ENCODE results near the gene TP53RK. TPM values are rescaled to one million over a fixed set of nuclear protein-coding genes. Genes with fewer than 3 reads are reported as not detected.

Gene TP53RK
- total and polyA plus RNA-seq, 2 donors from 2014 or later: 9.3 to 11.0 TPM

- DNase-seq: no peak
- H3K9me3 ChIP-seq (ENCODE audit: control insufficient read depth in 2 of 3, insufficient read depth in 1 of 3, low read length in 3 of 3): peaks cover 0 to 7% (median 0%) of the 10 kb centered on the region in 3 donors
- no peak overlapping the region for H3K27ac ChIP-seq (ENCODE audit: low read depth in 2 of 2, low read length in 2 of 2)
- TF ChIP-seq CTCF (IDR thresholded peaks at IDR 0.05; ENCODE audit: borderline replicate concordance, extremely low read depth, insufficient read depth): no peak
- no peaks in the 10 kb centered on the region for H3K4me1 ChIP-seq (ENCODE audit: control insufficient read depth in 2 of 3, insufficient read depth in 2 of 3, low read depth in 1 of 3, low read length in 3 of 3)
- no peak overlapping the region for H3K9ac ChIP-seq (ENCODE audit: low read length in 3 of 3)
- no peaks in the 10 kb centered on the region for H3K27me3 ChIP-seq (ENCODE audit: control insufficient read depth, insufficient read depth, low read length)
- intact Hi-C loops (cut with DNase I): no loop called here
- no peak overlapping the region for H3K4me3 ChIP-seq (ENCODE audit: low read length in 3 of 3)
- no peak for FAIRE-seq
- H3K36me3 ChIP-seq (ENCODE audit: control insufficient read depth in 2 of 3, insufficient read depth in 3 of 3, low read length in 3 of 3): no peaks in the 10 kb centered on the region
Measured at GRCh38 chr20:46702447-46703203, 13.4 kb upstream of the TP53RK start.

GRCh38 chr20:46701986-46702385 is 12.7 kb upstream of the TP53RK start:
- DNase-seq (no peak), FAIRE-seq (no peak)
- TF ChIP-seq CTCF (IDR thresholded peaks at IDR 0.05; ENCODE audit: borderline replicate concordance, extremely low read depth, insufficient read depth): no peak
- no peaks in the 10 kb centered on the region for H3K36me3 ChIP-seq (ENCODE audit: control insufficient read depth in 2 of 3, insufficient read depth in 3 of 3, low read length in 3 of 3)
- H3K4me3 ChIP-seq (ENCODE audit: low read length in 3 of 3): no peak overlapping the region
- intact Hi-C loops (cut with DNase I): no loop called here
- H3K27ac ChIP-seq (ENCODE audit: low read depth in 2 of 2, low read length in 2 of 2): no peak overlapping the region
- H3K9ac ChIP-seq (ENCODE audit: low read length in 3 of 3): no peak overlapping the region
- H3K27me3 ChIP-seq (ENCODE audit: control insufficient read depth, insufficient read depth, low read length): no peaks in the 10 kb centered on the region
- H3K9me3 ChIP-seq (ENCODE audit: control insufficient read depth in 2 of 3, insufficient read depth in 1 of 3, low read length in 3 of 3): peaks cover 0 to 7% (median 0%) of the 10 kb centered on the region in 3 donors
- H3K4me1 ChIP-seq (ENCODE audit: control insufficient read depth in 2 of 3, insufficient read depth in 2 of 3, low read depth in 1 of 3, low read length in 3 of 3): no peaks in the 10 kb centered on the region

- FAIRE-seq (no peak), DNase-seq (no peak)
Measured at GRCh38 chr20:46701556-46701955, 12.3 kb upstream of the TP53RK start.

More at GRCh38 chr20:46701556-46701955, 12.3 kb upstream of the TP53RK start:
- peaks cover 0 to 4% (median 0%) of the 10 kb centered on the region in 3 donors for H3K9me3 ChIP-seq (ENCODE audit: control insufficient read depth in 2 of 3, insufficient read depth in 1 of 3, low read length in 3 of 3)
- no peak overlapping the region for H3K9ac ChIP-seq (ENCODE audit: low read length in 3 of 3)
- H3K36me3 ChIP-seq (ENCODE audit: control insufficient read depth in 2 of 3, insufficient read depth in 3 of 3, low read length in 3 of 3): no peaks in the 10 kb centered on the region
- intact Hi-C loops (cut with DNase I): no loop called here
- H3K27me3 ChIP-seq (ENCODE audit: control insufficient read depth, insufficient read depth, low read length): no peaks in the 10 kb centered on the region
- H3K4me3 ChIP-seq (ENCODE audit: low read length in 3 of 3): no peak overlapping the region
- no peak overlapping the region for H3K27ac ChIP-seq (ENCODE audit: low read depth in 2 of 2, low read length in 2 of 2)
- no peak for TF ChIP-seq CTCF (IDR thresholded peaks at IDR 0.05; ENCODE audit: borderline replicate concordance, extremely low read depth, insufficient read depth)
- no peaks in the 10 kb centered on the region for H3K4me1 ChIP-seq (ENCODE audit: control insufficient read depth in 2 of 3, insufficient read depth in 2 of 3, low read depth in 1 of 3, low read length in 3 of 3)
